GM19328 (cell line): ENCODE data around the gene ARRDC5.
"Not testable (repeated sequence)": the region's sequence is repeated elsewhere in the genome, so short reads cannot be mapped to it uniquely, and the experiment has no call there.

Source experiments
- ATAC-seq: cut with Tn5 transposase; IDR thresholded peaks from one replicate; pipeline ENCODE4 v1.9.1; 2021; ENCODE audit warnings: mild to moderate bottlenecking, moderate library complexity; ENCODE audit not compliant: unreplicated experiment

ARRDC5 gene

GRCh38 chr19:4910594-4911281 lies 8.0 kb upstream of the ARRDC5 start:
- ATAC-seq: no peak

- ATAC-seq: peak; percentile 74
Observed at GRCh38 chr19:4909897-4910593, 7.3 kb upstream of the ARRDC5 start.

- ATAC-seq: no peak
Observed at GRCh38 chr19:4909156-4909896, 6.6 kb upstream of the ARRDC5 start, which contains the start of gene UHRF1. Gene UHRF1 (plus strand): TSS chr19:4909501. CDS start chr19:4910886, 1,385 bp downstream.

- ATAC-seq: no peak
Observed at GRCh38 chr19:4908781-4909155, 6.1 kb upstream of the ARRDC5 start.

- no peak for ATAC-seq
Observed at GRCh38 chr19:4908360-4908759, 5.7 kb upstream of the ARRDC5 start.

GRCh38 chr19:4906963-4907362 lies 4.3 kb upstream of the ARRDC5 start:
- ATAC-seq: no peak

- ATAC-seq: no peak
Observed at GRCh38 chr19:4904481-4904880, 1.8 kb upstream of the ARRDC5 start.

GRCh38 chr19:4900879-4901278 lies 1.8 kb downstream of the ARRDC5 start:
- ATAC-seq: not testable (repeated sequence)

GRCh38 chr19:4897146-4897545 lies 5.5 kb downstream of the ARRDC5 start:
- no peak for ATAC-seq

- no peak for ATAC-seq
Observed at GRCh38 chr19:4896372-4896771, 6.3 kb downstream of the ARRDC5 start.

GRCh38 chr19:4892962-4893361 lies 9.7 kb downstream of the ARRDC5 start:
- not testable (repeated sequence) for ATAC-seq

- no peak for ATAC-seq
Observed at GRCh38 chr19:4891066-4891465, 11.6 kb downstream of the ARRDC5 start.

GRCh38 chr19:4889034-4889815 lies 13.5 kb downstream of the ARRDC5 start:
- no peak for ATAC-seq

- not testable (repeated sequence) for ATAC-seq
Observed at GRCh38 chr19:4887803-4888202, 14.9 kb downstream of the ARRDC5 start.

- ATAC-seq: not testable (repeated sequence)
Observed at GRCh38 chr19:4884993-4885392, 17.7 kb downstream of the ARRDC5 start.

- ATAC-seq: not testable (repeated sequence)
Observed at GRCh38 chr19:4882874-4883273, 19.8 kb downstream of the ARRDC5 start.

- ATAC-seq: no peak
Observed at GRCh38 chr19:4879041-4879440, 23.7 kb downstream of the ARRDC5 start.

- no peak for ATAC-seq
Observed at GRCh38 chr19:4878491-4878968, 24.2 kb downstream of the ARRDC5 start.

GRCh38 chr19:4877753-4878490 lies 24.8 kb downstream of the ARRDC5 start:
- ATAC-seq: no peak

GRCh38 chr19:4873930-4874329 lies 28.8 kb downstream of the ARRDC5 start:
- ATAC-seq: no peak
